Smooth muscle cell (in vitro differentiated cells): ENCODE measurements around the gene C1QTNF9. TPM values are rescaled to one million over a fixed set of nuclear protein-coding genes. Genes with fewer than 3 reads are reported as not detected.
A peak's percentile ranks its signal among the peaks of the same experiment; 100 is the strongest.
"Not testable (repeated sequence)": the region's sequence is repeated elsewhere in the genome, so short reads cannot be mapped to it uniquely, and the experiment has no call there.

Experiments used
- DNase-seq: peaks from one replicate; lab custom pipeline; 2025; ENCODE audit not compliant: unreplicated experiment; lab: John Stamatoyannopoulos, UW
- H2AFZ ChIP-seq: fragments of 200-600 bp; sonication (generic); 2 replicates; pipeline ENCODE4 v1.6.0; 2016; ENCODE audit warnings: antibody characterized with exemption, low read depth, mild to moderate bottlenecking
- H3F3A ChIP-seq: fragments of 200-600 bp; sonication (generic); 2 replicates; pipeline ENCODE4 v1.6.0; 2017; ENCODE audit warnings: antibody characterized with exemption, low read depth
- H3K27ac ChIP-seq: fragments of 200-600 bp; sonication (generic); 2 replicates; pipeline ENCODE4 v1.5.1; 2016; ENCODE audit warnings: low read depth, mild to moderate bottlenecking
- H3K27me3 ChIP-seq: fragments of 200-600 bp; sonication (generic); 2 replicates; pipeline ENCODE4 v1.6.1; 2016; ENCODE audit warnings: low read depth, mild to moderate bottlenecking
- H3K36me3 ChIP-seq: fragments of 200-600 bp; sonication (generic); 2 replicates; pipeline ENCODE4 v1.5.1; 2016; ENCODE audit warnings: low read depth
- H3K4me1 ChIP-seq: fragments of 200-600 bp; sonication (generic); 2 replicates; pipeline ENCODE4 v1.5.1; 2016; ENCODE audit warnings: low read depth
- H3K4me2 ChIP-seq: fragments of 200-600 bp; sonication (generic); 2 replicates; pipeline ENCODE4 v1.6.0; 2016; ENCODE audit warnings: mild to moderate bottlenecking
- H3K4me3 ChIP-seq: fragments of 200-600 bp; sonication (generic); 2 replicates; pipeline ENCODE4 v1.5.1; 2016; ENCODE audit warnings: mild to moderate bottlenecking
- H3K79me2 ChIP-seq: fragments of 200-600 bp; sonication (generic); 2 replicates; pipeline ENCODE4 v1.6.0; 2016; ENCODE audit warnings: low read depth, mild to moderate bottlenecking
- H3K9ac ChIP-seq: fragments of 200-600 bp; sonication (generic); 2 replicates; pipeline ENCODE4 v1.6.0; 2016; ENCODE audit warnings: low read depth
- H3K9me3 ChIP-seq: fragments of 200-600 bp; sonication (generic); replicated peaks from 2 replicates; pipeline ENCODE4 v1.5.1; 2016; ENCODE audit warnings: low read depth
- H4K20me1 ChIP-seq: fragments of 200-600 bp; sonication (generic); 2 replicates; pipeline ENCODE4 v1.6.0; 2016; ENCODE audit warnings: low read depth
- WGBS: methylation state at CpG from one replicate; pipeline ENCODE4 v1.1.7; 2016; ENCODE audit warnings: low lambda C conversion rate; 5-methylcytosine and 5-hydroxymethylcytosine counted together
- polyA plus RNA-seq: library from polyadenylated mRNA; unstranded; fragments of >200 nt; fragmentation: Nextera tagmentation; extraction: Ambion mirVana; gene quantifications from 2 replicates; pipeline ENCODE4 v1.2.1, GENCODE V29; 2016
- total RNA-seq: library from RNA; depleted of rRNA; stranded (reverse); fragments of >200 nt; gene quantifications from 2 replicates; pipeline ENCODE4 v1.2.3, GENCODE V29; 2014
- TF ChIP-seq, protein P1 (sequence below): fragments of 200-600 bp; sonication (generic); IDR thresholded peaks from 2 replicates; pipeline ENCODE4 v1.5.1; 2017; ENCODE audit warnings: borderline replicate concordance, mild to moderate bottlenecking, antibody characterized with exemption; ENCODE audit not compliant: insufficient read depth, poor library complexity, severe bottlenecking

The C1QTNF9 gene
- not detected in 2 replicates for total RNA-seq
- polyA plus RNA-seq: not detected in 2 replicates

DNA sequence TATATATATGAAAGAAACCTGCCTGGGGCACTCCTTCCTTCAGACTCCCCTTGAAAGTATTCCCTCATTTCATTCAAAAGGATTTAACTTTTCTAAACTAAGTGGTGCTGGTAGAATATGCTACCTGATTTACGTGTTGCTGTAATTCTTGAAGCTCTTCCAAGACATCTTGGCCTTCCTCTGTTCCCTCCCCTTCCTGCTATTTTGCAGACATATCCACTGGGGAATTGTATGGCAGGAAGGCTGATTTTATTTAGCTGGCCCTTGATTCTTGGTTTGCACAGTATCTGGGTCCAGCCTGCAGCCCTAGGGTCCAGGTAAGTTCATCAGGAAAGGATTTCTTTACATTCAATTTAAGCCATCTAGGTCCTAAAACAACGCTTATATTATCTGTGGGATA, at the start of gene C1QTNF9:
Gene C1QTNF9, plus strand, starts transcription at position 281 of the 400 bp plus-strand sequence. CDS start 6,424 bp downstream, outside the sequence.
- not testable (repeated sequence) for H3K9me3 ChIP-seq, H3K4me1 ChIP-seq, DNase-seq, H3K27ac ChIP-seq, H3K4me3 ChIP-seq, H3K79me2 ChIP-seq, H3K4me2 ChIP-seq, H3K36me3 ChIP-seq, H3F3A ChIP-seq, H2AFZ ChIP-seq, H4K20me1 ChIP-seq, H3K9ac ChIP-seq, H3K27me3 ChIP-seq
- 92% methylated on average over 2 of the region's 2 CpGs for WGBS

- Histone ChIP-seq H3K4me1 (peaks cover 6% of the 10 kb centered on the region), H3K27ac (no peak overlapping the region), H3K9ac (no peak overlapping the region), H3K4me3 (no peak overlapping the region), H3K27me3 (no peaks in the 10 kb centered on the region), H3K9me3 (no peaks in the 10 kb centered on the region), H4K20me1 (no peaks in the 10 kb centered on the region), H3K36me3 (no peaks in the 10 kb centered on the region), H3F3A (peaks cover 3% of the 10 kb centered on the region), H3K4me2 (no peak overlapping the region), H3K79me2 (no peaks in the 10 kb centered on the region), H2AFZ (no peak overlapping the region)
- DNase-seq: no peak
- 90% methylated on average over 3 of the region's 3 CpGs for WGBS
- TF ChIP-seq, protein P1, sequence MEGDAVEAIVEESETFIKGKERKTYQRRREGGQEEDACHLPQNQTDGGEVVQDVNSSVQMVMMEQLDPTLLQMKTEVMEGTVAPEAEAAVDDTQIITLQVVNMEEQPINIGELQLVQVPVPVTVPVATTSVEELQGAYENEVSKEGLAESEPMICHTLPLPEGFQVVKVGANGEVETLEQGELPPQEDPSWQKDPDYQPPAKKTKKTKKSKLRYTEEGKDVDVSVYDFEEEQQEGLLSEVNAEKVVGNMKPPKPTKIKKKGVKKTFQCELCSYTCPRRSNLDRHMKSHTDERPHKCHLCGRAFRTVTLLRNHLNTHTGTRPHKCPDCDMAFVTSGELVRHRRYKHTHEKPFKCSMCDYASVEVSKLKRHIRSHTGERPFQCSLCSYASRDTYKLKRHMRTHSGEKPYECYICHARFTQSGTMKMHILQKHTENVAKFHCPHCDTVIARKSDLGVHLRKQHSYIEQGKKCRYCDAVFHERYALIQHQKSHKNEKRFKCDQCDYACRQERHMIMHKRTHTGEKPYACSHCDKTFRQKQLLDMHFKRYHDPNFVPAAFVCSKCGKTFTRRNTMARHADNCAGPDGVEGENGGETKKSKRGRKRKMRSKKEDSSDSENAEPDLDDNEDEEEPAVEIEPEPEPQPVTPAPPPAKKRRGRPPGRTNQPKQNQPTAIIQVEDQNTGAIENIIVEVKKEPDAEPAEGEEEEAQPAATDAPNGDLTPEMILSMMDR: no peak
Measured at GRCh38 chr13:24261566-24261965, 47.8 kb upstream of the C1QTNF9 start.

- Histone ChIP-seq H3F3A (peaks cover 3% of the 10 kb centered on the region), H3K79me2 (no peaks in the 10 kb centered on the region), H3K36me3 (no peaks in the 10 kb centered on the region), H3K27me3 (no peaks in the 10 kb centered on the region), H3K4me2 (peak overlapping the region; percentile 69), H3K4me1 (peaks cover 6% of the 10 kb centered on the region), H3K9ac (no peak overlapping the region), H3K4me3 (no peak overlapping the region), H3K27ac (peak overlapping the region; percentile 14), H4K20me1 (no peaks in the 10 kb centered on the region), H2AFZ (no peak overlapping the region), H3K9me3 (no peaks in the 10 kb centered on the region)
- DNase-seq: no peak
- TF ChIP-seq, protein P1: no peak
- 14% methylated on average over 4 of the region's 4 CpGs for WGBS
Measured at GRCh38 chr13:24263632-24264031, 45.7 kb upstream of the C1QTNF9 start.

DNA sequence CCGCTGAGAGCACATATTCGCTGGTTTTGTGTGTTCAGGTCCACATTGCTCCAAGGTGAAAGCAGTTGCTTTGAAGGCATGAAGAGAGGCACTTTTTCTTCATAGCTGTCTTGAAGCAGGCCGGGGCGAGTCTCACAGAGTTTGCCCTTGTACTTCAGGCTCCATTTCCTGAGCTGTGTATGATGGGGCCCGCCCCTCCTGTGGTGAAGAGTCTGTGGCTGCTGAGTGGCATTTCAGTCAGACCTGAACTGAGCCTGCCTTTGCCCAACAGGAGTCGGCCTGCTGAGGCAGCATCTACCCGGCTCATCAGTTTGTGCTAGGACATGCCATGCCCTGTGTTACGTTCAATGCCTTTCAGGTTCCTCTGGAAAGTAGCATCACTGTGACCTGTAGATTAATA, 44.4 kb upstream of the C1QTNF9 start:
- H4K20me1 ChIP-seq: no peaks in the 10 kb centered on the region
- no peaks in the 10 kb centered on the region for H3K79me2 ChIP-seq
- WGBS: 94% methylated on average over 8 of the region's 8 CpGs
- no peak overlapping the region for H3K9ac ChIP-seq
- H2AFZ ChIP-seq: no peak overlapping the region
- DNase-seq: no peak
- H3F3A ChIP-seq: peaks cover 3% of the 10 kb centered on the region
- H3K4me3 ChIP-seq: no peak overlapping the region
- H3K9me3 ChIP-seq: no peaks in the 10 kb centered on the region
- H3K36me3 ChIP-seq: no peaks in the 10 kb centered on the region
- no peak overlapping the region for H3K27ac ChIP-seq
- no peak overlapping the region for H3K4me2 ChIP-seq
- peaks cover 7% of the 10 kb centered on the region for H3K4me1 ChIP-seq
- no peaks in the 10 kb centered on the region for H3K27me3 ChIP-seq
- TF ChIP-seq, protein P1: no peak
